Cortex of kidney (tissue), 1 donor: ENCODE data around the gene FBXL15.

ENCODE experiments used
- DNase-seq: peaks from one replicate; lab custom pipeline; 2025; lab: John Stamatoyannopoulos, UW

The FBXL15 gene

GRCh38 chr10:102398172-102399020, 22.2 kb upstream of the FBXL15 start:
- DNase-seq = no peak

GRCh38 chr10:102399217-102400021, 21.2 kb upstream of the FBXL15 start:
- peak; percentile 52 for DNase-seq

GRCh38 chr10:102400076-102400475, 20.6 kb upstream of the FBXL15 start:
- no peak for DNase-seq

- DNase-seq = no peak
These were observed 19.9 kb upstream of the FBXL15 start for GRCh38 chr10:102400598-102401341.

GRCh38 chr10:102401342-102401654, 19.3 kb upstream of the FBXL15 start:
- no peak for DNase-seq

GRCh38 chr10:102401735-102402511, 18.7 kb upstream of the FBXL15 start:
- no peak for DNase-seq

- no peak for DNase-seq
These were observed 18.1 kb upstream of the FBXL15 start for GRCh38 chr10:102402512-102402896.

GRCh38 chr10:102403115-102403514, 17.5 kb upstream of the FBXL15 start:
- no peak for DNase-seq

- DNase-seq = no peak
These were observed 16.1 kb upstream of the FBXL15 start for GRCh38 chr10:102404361-102405107.

- DNase-seq = no peak
These were observed 15.5 kb upstream of the FBXL15 start for GRCh38 chr10:102405108-102405571.

- no peak for DNase-seq
These were observed 15.0 kb upstream of the FBXL15 start for GRCh38 chr10:102405632-102406031.

- no peak for DNase-seq
These were observed 13.8 kb upstream of the FBXL15 start for GRCh38 chr10:102406815-102407214.

GRCh38 chr10:102407425-102408130, 13.1 kb upstream of the FBXL15 start:
- no peak for DNase-seq

GRCh38 chr10:102408131-102408727, 12.4 kb upstream of the FBXL15 start:
- no peak for DNase-seq

GRCh38 chr10:102408728-102409603, 11.7 kb upstream of the FBXL15 start:
- DNase-seq = no peak

- DNase-seq = no peak
These were observed 10.8 kb upstream of the FBXL15 start for GRCh38 chr10:102409604-102410428.

GRCh38 chr10:102410429-102411073, 10.1 kb upstream of the FBXL15 start:
- DNase-seq = no peak
